CD4-positive, alpha-beta T cell treated with Interleukin-6 for 4 hours (primary cell): ENCODE data around the gene LDLRAD4.

Experiments
- DNase-seq: peaks from one replicate; pipeline ENCODE4 v3.0.0-alpha.2; 2020; ENCODE audit warnings: mixed read lengths

The LDLRAD4 gene

DNA sequence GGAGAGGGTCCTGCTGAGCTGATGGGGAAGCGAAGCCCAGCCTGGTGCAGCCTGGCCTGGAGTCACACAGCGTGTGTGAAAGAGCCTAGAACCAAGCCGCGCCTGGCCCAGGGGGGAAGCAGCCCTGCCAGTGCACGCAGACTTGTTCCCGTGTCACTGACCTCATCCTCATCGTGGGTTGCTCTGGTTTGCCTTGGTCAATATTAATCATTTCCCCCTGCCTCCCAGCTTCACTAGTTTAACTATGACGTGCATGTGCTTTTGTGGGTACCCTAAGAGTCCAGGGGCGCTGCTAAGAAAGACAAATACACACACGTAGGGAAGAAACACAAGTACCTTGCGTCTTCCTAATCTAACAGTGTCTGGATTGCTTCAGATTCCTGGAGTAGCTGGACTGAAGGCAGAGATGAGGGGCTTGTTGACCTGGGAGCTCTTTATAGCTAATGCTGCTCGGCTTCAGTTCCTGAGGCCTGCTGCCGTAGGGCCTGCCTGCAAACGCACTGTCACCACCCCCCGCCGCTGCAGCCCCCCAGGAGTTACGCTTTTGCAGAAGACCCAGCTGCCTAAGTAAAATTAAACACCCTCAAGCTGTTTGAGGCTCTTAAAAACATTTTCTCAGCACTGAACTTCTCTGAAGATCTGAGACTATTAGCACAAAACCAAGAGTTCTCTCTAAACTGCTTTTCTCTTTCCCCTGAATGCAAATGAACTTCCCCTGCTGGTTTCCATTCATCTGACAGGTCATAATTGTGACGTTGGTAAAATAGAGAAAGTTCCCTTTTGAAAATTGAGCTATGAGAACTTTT lies 348.6 kb downstream of the LDLRAD4 start:
- DNase-seq, result peak; percentile 18

DNA sequence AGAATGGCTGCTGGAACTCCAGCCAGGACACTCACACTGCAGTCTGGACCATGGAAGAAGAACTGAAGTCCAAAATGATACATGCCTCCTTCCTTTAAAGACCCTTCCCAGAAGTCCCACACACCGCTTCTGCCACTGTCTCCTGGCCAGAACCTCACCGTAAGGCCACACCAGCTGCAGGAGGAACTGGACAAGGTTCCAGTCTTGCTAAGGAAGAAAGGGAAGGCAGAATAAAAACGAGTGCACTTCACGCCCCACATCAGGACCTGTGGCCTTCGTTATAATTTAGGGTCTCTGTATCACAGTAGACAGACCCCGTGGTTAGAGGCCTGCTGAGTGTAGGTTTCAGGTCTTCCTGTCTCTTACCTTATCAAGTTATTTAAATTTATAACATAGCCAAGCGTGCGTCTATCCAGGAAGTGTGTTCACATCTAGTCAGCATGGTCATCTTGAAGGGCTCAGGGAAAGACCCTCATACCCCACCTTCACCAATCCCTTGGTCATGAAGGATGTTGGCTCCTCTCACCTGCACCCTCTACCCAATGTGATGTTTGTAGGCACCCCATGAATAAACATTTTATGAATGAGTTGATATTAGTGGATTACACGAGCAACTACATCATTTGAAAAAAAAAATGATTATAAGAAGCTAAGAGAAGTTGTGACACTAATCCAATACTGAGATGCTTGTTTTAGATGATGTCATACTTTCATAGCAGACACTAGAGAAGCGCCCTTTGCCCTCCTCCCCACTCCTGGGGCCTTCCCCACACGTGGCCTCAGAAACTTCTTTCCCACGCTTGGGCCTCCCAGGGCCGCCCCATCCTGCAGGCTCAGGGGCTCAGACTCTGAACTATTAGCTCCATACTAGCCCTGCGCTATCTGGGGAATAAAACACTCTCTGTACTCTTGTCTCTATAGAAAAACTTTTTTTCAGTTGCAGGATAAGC lies 350.2 kb downstream of the LDLRAD4 start:
- no peak for DNase-seq

DNA sequence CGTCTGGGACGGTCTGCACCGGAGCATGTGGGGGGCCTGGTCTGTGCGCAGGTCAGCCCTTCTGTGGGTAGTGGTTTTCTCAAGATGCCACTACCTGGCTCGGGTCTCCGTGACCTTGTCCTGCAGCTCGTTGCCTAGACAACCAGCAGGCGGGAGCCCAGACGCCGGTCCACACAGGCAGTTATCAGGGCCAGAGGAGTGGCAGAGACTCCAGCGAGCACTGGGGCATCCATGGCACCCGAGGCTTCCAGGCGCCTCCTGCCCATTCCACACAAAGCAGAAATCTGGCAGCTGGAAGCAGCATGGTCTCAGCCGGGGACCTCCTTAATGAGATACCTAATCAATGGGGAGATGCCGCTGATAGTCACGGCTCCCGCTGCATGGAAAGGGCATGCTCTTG lies 351.7 kb downstream of the LDLRAD4 start:
- peak; percentile 29 for DNase-seq

DNA sequence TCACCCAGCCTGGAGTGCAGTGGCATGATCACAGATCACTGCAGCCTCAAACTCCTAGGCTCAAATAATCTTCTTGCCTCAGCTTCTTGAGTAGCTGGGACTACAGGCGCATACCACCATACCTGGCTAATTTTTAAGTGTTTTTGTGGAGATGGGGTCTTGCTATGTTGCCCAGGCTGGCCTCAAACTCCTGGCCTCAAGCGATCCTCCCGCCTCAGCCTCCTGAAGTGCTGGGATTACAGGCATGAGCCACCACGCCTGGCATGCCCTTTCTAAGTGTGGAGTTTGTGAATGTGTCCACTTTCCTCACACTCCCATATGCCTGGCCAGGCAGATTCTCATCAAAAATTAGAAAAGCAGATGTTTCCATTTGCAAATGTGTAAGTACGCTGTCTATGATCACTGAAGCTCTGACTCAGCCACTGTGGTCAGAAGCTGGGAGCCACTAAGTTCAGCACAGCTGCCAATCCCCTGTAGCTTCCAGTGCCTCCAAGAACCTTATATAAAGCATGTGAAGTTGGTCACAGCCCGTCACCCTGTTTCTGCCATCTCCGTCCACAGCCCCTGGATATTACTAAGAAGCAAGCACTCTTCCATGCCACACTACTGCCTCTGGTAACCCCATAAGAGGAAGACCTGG lies 352.4 kb downstream of the LDLRAD4 start:
- no peak for DNase-seq

DNA sequence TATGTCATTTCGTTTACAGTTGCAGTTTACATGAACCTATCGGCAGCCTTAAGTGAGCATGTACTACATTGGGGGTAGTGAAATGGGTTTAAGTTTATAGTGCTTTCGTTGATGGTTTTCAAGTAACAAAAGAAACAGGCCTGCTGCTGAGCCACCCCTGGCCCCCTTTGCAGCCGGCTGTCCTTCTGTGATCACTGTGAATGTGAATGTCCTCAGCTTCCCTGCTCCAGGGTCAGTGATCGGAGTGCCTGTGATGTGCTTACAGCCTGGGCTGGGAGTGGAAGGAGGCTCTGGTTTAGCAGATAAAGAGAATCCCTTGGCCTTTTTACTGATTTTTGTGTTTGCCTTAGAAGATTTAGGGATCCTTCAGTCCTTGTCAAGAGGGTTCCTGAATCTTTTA lies 353.6 kb downstream of the LDLRAD4 start:
- no peak for DNase-seq

DNA sequence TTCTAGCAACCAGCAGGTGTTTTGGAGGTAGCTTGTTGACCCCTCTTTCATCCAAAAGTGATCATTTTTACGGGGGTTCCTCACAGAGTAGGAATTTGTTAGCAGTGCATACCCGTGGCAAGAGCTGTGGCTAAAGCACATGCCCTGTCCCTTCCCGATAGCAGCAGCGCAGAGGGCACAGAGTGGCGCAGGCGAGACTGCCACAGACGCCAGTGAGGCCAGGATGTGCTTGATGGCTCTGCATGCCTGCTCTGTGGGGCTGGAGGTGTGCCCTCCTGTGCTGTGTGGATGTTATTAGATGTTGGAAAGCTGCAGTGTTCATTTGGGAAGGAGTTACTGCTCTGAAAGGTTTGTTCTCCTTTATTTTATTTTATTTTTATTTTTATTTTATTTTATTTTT lies 354.2 kb downstream of the LDLRAD4 start:
- DNase-seq, result no peak

DNA sequence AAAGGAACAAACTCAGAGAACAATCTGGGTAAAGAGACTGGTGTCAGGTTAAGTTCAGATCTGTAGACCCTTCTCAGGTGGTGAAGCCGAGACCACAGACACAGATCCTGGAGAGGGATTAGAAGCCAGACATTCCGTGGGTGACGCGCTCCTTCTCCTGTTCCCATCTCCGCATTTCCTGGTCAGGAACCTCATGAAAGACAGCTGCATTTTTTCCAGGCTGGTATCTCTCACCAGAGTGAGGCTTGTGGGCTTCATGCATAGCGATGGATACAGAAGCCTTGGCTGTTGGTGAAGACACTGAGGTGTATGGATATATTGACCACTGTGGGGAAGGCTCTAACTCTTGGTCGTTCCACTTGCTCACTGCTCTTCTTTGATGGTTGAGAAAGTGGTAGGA lies 355.2 kb downstream of the LDLRAD4 start:
- no peak for DNase-seq

DNA sequence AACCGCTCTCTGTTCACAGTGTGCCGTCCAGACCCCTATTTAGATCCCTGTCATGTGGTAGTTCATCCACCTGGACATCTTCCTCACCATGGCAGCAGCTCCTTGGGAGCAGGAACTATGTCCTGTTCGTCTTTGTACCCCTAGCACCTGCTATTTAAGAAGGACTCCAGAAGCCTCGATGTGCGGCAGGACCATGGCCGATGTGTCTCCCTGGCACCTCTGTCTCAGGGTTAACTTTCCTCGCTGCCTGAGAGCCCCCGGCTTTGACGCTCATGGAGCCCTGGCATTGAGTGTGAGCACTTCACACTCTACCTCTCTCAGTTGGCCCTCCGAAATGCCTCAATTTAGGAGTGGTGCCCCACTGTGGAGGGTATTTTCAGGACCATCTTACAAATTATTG lies 355.8 kb downstream of the LDLRAD4 start:
- no peak for DNase-seq

DNA sequence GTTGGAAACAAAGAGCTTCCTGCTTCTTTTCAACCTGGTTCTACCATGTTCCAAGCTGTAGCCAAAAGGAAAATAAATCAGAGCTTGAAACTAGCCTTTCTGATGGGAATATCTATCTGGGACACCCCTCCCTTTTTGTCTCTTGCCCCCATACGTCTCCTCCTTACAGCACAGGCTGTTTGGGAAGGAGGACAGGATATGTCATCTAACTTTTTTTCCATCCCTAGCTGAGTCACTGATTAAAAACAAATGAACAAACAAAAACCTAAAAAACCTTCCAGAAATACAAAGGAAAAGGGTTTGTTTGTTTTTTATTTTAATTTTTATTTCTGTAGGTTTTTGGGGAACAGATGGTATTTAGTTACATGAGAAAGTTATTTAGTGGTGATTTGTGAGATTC lies 356.2 kb downstream of the LDLRAD4 start:
- no peak for DNase-seq

DNA sequence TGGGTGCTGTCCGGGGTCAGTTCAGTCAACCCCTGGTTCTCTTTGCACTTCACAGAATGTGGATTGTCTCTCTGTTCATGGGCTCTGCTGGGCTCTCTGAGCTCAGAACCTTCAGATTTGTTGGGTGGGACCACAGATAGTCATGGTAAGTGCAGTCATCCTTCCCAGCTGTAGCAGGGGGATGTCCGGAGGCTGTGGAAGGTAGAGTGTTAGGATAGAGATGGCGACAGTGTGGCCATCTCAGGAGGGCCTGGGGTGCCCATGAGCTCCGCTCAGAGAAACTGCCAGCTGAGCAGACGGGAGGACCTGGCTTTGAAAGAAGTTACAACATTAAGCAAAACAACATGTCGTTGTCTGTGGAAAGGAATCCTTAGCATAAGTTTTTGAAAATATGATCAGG lies 358.0 kb downstream of the LDLRAD4 start:
- DNase-seq, result no peak

DNA sequence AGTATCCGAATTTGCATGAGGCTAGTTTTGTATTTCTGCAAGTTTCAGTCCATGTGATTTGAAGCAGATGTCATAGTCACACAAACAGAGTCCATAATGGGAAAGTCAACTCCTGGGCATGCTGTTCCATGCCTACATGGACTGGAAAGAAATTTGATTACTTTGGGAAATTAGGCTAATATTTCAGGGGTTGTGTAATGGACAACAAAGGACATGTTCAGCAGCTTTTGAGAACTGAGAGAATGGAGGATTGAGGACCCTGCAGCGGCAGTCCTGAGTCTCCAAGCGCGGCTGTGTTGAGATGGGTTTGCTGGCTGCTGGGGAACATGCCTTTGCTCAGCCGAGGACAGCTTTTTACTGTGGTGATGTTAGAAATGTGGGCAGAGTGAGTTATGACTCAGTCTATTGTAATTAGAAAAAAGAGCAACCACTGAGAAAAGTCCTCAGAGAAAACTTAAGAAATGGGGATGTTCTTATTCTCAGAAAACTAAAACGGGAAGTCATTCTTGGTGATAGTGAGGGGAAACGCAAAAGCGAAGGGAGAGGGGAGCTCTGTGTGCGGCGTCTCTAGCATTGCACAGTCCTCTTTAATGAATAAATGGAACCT lies 358.6 kb downstream of the LDLRAD4 start:
- peak; percentile 42 for DNase-seq

DNA sequence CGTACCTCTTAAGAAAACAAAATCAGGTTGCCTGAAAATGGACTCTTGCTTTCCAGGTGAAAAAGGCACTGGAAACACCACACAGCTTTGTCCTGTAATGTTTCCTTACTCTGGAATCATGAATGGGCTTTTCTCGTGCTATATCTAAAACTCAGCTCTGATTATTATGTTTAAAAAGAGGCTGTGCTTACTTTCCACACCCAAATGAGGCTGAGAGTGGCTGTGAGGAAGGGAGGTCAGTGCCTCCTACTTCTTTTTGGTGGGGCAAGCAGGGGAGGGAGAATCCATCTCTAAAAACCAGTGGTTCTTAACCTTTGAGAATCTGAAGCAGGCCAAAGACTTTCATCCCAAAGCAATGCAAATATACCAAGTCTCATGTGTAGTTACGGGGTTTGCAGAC lies 359.2 kb downstream of the LDLRAD4 start:
- DNase-seq, result no peak

DNA sequence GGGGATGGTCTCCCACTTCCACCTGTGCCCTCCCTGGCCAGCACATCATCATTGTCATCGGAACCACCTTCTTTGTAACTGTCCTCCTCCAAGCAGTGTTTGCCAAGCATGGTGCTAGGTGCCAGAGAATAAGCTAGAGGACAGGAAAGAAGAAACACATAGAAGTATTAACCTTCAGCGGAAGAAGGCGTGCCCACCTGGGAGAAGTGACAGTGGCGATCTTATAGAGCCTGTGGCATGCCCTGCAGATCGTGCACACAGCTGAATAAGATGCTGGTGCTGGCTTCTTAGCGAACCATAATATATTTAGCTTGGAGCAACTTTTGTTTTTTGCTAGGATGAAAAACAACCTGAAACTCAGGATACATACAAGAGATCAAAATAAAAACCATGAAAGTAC lies 359.8 kb downstream of the LDLRAD4 start:
- DNase-seq, result no peak

DNA sequence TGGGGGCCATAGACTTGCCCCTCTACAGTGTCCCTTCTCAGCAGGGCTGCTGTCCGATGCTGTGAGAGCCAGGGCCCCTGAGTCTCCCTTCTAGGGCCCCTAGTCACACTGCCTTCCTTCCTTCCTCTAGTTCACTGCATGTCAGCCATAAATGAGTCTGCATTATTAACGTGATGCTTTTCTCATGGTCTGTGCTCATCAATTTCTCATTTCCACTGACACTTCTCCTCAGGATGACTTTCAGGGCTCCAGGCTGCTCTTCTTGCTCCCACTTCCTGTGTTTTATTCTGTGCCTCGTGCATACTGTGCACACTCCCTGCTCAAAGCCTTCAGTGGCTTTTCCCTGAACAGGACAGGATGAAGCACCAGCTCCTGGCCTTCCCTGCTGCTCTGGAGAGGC lies 361.3 kb downstream of the LDLRAD4 start:
- DNase-seq, result no peak

DNA sequence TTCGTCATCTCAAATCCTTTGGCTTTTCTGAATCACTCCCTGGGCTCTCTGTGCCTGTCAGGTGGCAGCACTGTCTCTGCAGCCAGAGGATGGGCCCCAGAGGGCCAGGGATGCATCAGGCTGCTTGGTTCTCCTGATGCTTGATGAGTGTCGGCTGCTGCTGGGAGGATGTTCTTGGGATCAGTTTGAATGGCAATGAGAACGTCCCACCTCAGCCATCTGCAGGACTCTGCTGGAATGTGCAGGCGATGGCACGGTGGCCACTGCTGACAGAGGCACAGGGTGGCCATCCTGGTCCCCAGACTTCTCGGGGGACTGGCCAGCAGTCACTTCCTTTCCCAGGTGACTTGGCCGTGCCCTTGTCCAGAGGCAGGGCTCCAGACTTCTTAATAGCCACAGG lies 361.8 kb downstream of the LDLRAD4 start:
- DNase-seq, result no peak

DNA sequence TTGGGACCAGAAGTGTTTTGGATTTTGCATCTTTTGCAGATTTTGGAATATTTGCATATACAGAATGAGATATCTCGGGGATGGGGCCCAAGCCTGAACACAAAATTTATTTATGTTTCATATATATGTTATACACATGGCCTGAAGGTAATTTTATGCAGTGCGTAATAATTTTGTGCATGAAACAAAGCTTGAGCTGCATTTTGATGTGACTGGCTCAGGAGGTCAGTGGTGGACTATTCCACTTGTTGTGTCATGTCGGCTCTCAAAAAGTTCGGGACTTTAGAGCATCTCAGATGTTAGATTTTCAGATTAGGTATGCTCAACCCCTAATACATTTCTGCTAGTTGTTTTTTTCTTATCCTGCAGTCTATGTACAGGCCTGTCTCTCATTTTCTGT lies 362.4 kb downstream of the LDLRAD4 start:
- no peak for DNase-seq

DNA sequence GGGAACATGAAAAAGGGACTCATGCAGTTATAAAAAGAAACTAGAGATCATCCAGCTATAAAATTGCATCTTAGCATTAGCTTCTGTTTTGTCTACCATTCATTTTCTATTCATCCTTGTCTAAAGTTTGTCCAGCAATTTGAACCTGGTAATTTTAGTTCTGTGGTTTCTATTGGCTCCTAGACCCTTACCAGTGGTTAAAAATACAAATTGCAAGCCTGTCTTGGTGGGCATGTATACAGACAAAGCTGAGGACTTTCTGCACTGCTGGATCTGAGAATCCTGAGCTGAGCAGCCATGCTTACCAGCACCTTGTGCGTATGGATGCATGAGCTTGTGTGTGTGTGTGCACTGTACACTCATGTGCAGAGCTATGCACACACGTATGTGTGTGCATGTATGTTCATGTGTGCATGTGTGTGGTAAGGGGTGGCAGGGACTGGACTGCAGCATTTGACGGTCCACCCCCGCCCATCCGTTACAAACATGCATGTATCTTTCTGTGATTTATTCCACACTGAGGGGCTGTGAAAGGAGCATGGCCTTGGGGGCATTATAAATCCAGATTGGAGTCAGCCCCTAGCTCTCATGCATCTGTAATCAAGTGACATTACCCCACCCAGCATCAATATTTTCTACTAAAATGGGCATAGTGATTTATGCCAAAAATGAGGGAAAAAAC lies 363.1 kb downstream of the LDLRAD4 start:
- DNase-seq, result no peak

DNA sequence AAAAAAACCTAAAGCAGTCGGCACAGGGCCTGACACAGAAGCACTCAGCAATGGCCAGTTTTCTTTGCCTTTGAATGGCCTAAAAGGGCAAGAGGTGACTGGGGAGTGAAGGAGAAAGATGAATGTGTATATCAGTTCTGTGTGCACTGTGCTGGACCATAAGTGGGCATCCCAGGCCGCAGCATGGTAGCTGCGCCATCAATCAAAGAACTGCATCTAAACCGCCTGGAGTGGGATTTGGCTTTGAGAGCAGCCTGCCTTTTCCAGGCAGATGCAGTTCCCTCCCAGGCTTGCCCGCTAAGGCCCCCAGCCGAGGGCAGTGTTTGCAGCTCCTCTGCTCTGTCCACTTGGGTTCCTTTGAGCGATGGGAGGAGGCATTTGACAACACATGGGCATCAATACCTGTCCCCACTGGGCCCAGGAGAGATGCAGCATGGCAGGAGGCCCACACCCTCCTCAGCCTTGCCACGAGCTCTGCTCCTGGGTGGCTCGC lies 363.7 kb downstream of the LDLRAD4 start:
- no peak for DNase-seq

DNA sequence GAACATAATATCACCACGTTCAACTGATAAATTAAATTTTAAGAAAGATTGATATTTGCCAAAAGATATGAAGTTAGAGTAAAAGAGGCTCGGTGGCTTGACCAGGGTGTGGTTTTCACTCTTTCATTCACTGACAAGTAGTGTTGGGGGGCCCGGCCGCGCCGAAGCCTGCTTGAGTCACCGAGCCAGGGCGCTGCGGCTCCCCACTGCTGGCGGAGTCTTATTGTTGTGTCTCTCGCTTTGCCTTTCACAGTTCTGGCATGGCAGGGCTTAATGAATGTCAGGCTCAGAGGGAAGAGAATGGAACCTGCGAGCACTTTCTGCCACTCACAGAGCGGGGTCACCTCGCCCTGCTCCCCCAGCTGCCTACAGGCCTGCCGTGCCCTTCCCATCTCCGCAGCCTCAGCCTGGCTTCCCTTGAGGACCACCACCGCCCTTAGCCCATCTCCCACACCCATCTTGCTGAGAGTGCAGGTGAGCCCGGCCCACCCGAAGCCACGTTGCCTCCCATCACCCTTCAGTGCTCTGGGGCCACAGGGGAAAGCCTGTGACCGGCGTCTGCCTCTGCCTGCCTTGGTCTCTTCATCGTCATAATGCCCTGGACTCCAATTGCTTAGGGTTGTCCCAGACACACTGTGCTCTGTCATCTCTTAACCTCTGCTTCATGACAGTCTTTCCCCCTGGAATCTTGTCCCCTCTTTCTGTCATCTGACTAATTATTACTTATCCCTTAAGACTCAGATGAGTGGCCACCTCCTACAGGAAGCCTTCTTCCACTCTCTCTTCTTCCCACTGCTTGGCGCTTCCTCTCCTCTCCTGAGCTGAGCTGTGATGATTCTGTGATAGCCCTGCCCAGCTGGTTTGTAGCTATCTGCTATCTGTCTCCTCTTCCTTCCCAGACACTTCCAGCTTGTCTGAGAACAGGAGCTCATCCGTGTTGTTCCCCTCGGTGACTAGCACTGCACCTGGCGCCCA lies 365.3 kb downstream of the LDLRAD4 start:
- DNase-seq, result no peak

DNA sequence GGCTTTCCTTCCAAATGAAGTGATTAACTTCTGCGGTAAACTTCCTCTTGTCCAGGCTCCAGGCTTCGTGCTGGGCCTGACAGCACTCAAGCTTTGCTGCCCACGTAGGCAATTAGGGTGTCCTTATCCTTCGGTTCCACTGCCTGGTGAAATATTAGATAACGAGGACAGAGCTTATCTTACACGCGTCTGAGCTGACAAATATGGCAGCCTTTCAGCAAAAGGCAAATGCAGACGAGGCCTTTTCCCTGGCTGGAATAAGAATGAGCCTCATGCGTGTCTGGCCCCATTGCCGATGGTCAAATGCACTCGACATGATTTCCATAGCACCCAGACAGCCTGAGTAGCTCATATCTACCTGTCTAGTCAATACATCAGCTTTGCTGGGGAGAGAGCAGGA lies 366.3 kb downstream of the LDLRAD4 start:
- no peak for DNase-seq
